AG09309 (cell line): ENCODE results near the gene USP13.

ENCODE experiments used
- DNase-seq: peaks from one replicate; pipeline ENCODE4 v3.0.0-alpha.2; 2010; ENCODE audit warnings: low read depth
- H3K4me3 ChIP-seq: 2 replicates; pipeline ENCODE4 v1.5.1; 2011; ENCODE audit warnings: mild to moderate bottlenecking, low read depth, low read length, moderate library complexity; ENCODE audit not compliant: control insufficient read depth
- CTCF ChIP-seq: IDR thresholded peaks from 2 replicates; pipeline ENCODE4 v1.5.1; 2011; ENCODE audit warnings: mild to moderate bottlenecking, low read depth, low read length, inconsistent platforms; ENCODE audit not compliant: insufficient read depth, control insufficient read depth; ENCODE audit errors: missing control alignments

Gene USP13

GRCh38 chr3:179652447-179653095, at the start of gene USP13:
Gene USP13 (plus strand): TSS chr3:179653040. CDS start chr3:179653226, 186 bp downstream.
- TF ChIP-seq CTCF, result no peak
- peak; percentile 34 for DNase-seq
- peak within 1 kb of the TSS; percentile 97 for H3K4me3 ChIP-seq

- TF ChIP-seq CTCF, result no peak
- no peak overlapping the region; the same call in 1 of the 2 replicates for H3K4me3 ChIP-seq
- no peak for DNase-seq
These were observed 49.5 kb upstream of the USP13 start for GRCh38 chr3:179603321-179603720.

GRCh38 chr3:179603831-179604230, 49.0 kb upstream of the USP13 start:
- TF ChIP-seq CTCF, result no peak
- DNase-seq, result no peak
- peak overlapping the region; percentile 92 for H3K4me3 ChIP-seq

GRCh38 chr3:179604321-179605078, 48.3 kb upstream of the USP13 start, which contains the start of the genes MRPL47 and NDUFB5:
Gene MRPL47 (minus strand): TSS chr3:179604638. CDS start chr3:179604624, 14 bp downstream.
Gene NDUFB5 (plus strand): TSS chr3:179604794. CDS start chr3:179604816, 22 bp downstream.
- peak within 1 kb of the TSS; percentile 92 for H3K4me3 ChIP-seq
- peak; percentile 86 for DNase-seq
- TF ChIP-seq CTCF, result no peak

- no peak overlapping the region for H3K4me3 ChIP-seq
- DNase-seq, result no peak
- TF ChIP-seq CTCF, result no peak
These were observed 46.2 kb upstream of the USP13 start for GRCh38 chr3:179606534-179607085.

- DNase-seq, result no peak
- no peak overlapping the region for H3K4me3 ChIP-seq
- TF ChIP-seq CTCF, result no peak
These were observed 43.7 kb upstream of the USP13 start for GRCh38 chr3:179608931-179609720.
